ENCODE results near the gene NRDC.
"Not testable (repeated sequence)": the region's sequence is repeated elsewhere in the genome, so short reads cannot be mapped to it uniquely, and the experiment has no call there.

Gene NRDC

GRCh38 chr1:51877434-51878307 is 856 bp downstream of the NRDC start:
- DNase-seq (ENCODE audit: low read depth): peak; percentile 46

- DNase-seq (ENCODE audit: low read depth): no peak
Measured at GRCh38 chr1:51875836-51876235, 2.7 kb downstream of the NRDC start.

GRCh38 chr1:51875291-51875772 is 3.2 kb downstream of the NRDC start:
- no peak for DNase-seq (ENCODE audit: low read depth)

GRCh38 chr1:51873270-51873669 is 5.3 kb downstream of the NRDC start:
- DNase-seq (ENCODE audit: low read depth): not testable (repeated sequence)

- DNase-seq (ENCODE audit: low read depth): no peak
Measured at GRCh38 chr1:51871351-51871975, 7.1 kb downstream of the NRDC start.

GRCh38 chr1:51870603-51871350 is 7.8 kb downstream of the NRDC start:
- DNase-seq (ENCODE audit: low read depth): no peak

- no peak for DNase-seq (ENCODE audit: low read depth)
Measured at GRCh38 chr1:51867479-51868232, 10.9 kb downstream of the NRDC start.

GRCh38 chr1:51863384-51863783 is 15.1 kb downstream of the NRDC start:
- DNase-seq (ENCODE audit: low read depth): no peak

- DNase-seq (ENCODE audit: low read depth): peak; percentile 65
Measured at GRCh38 chr1:51861669-51862068, 16.9 kb downstream of the NRDC start.

- no peak for DNase-seq (ENCODE audit: low read depth)
Measured at GRCh38 chr1:51859735-51860134, 18.8 kb downstream of the NRDC start.

GRCh38 chr1:51859333-51859732 is 19.2 kb downstream of the NRDC start:
- no peak for DNase-seq (ENCODE audit: low read depth)

- DNase-seq (ENCODE audit: low read depth): no peak
Measured at GRCh38 chr1:51858892-51859291, 19.6 kb downstream of the NRDC start.

- DNase-seq (ENCODE audit: low read depth): no peak
Measured at GRCh38 chr1:51856745-51857144, 21.8 kb downstream of the NRDC start.

- no peak for DNase-seq (ENCODE audit: low read depth)
Measured at GRCh38 chr1:51855624-51856023, 22.9 kb downstream of the NRDC start.

GRCh38 chr1:51853360-51853759 is 25.2 kb downstream of the NRDC start:
- DNase-seq (ENCODE audit: low read depth): no peak

GRCh38 chr1:51851882-51852396 is 26.6 kb downstream of the NRDC start:
- DNase-seq (ENCODE audit: low read depth): no peak

- no peak for DNase-seq (ENCODE audit: low read depth)
Measured at GRCh38 chr1:51850420-51851223, 27.9 kb downstream of the NRDC start.

- no peak for DNase-seq (ENCODE audit: low read depth)
Measured at GRCh38 chr1:51847294-51847920, 31.1 kb downstream of the NRDC start.

GRCh38 chr1:51843948-51844347 is 34.6 kb downstream of the NRDC start:
- no peak for DNase-seq (ENCODE audit: low read depth)

GRCh38 chr1:51842261-51842660 is 36.3 kb downstream of the NRDC start:
- no peak for DNase-seq (ENCODE audit: low read depth)

Data from iris pigment epithelial cell (primary cell).